ENCODE results near the gene CFAP77.

GRCh38 chr9:132514821-132515220 is 104.8 kb downstream of the CFAP77 start:
- TF ChIP-seq CREB1 (IDR thresholded peaks at IDR 0.05) (no peak), CTCF (IDR thresholded peaks at IDR 0.05; ENCODE audit: control extremely low read depth in 1 of 3, insufficient read depth in 1 of 3, low read depth in 1 of 3, low read length in 3 of 3) (no peak)

All from H1 (cell line).